CD4-positive, alpha-beta T cell treated with Interleukin-10 for 1 hour (primary cell): ENCODE data around the gene PCYT1A.
A peak's percentile ranks its signal among the peaks of the same experiment; 100 is the strongest.
"Not testable (repeated sequence)": the region's sequence is repeated elsewhere in the genome, so short reads cannot be mapped to it uniquely, and the experiment has no call there.

Source experiments
- DNase-seq: peaks from one replicate; pipeline ENCODE4 v3.0.0-alpha.2; 2020

PCYT1A gene

DNA sequence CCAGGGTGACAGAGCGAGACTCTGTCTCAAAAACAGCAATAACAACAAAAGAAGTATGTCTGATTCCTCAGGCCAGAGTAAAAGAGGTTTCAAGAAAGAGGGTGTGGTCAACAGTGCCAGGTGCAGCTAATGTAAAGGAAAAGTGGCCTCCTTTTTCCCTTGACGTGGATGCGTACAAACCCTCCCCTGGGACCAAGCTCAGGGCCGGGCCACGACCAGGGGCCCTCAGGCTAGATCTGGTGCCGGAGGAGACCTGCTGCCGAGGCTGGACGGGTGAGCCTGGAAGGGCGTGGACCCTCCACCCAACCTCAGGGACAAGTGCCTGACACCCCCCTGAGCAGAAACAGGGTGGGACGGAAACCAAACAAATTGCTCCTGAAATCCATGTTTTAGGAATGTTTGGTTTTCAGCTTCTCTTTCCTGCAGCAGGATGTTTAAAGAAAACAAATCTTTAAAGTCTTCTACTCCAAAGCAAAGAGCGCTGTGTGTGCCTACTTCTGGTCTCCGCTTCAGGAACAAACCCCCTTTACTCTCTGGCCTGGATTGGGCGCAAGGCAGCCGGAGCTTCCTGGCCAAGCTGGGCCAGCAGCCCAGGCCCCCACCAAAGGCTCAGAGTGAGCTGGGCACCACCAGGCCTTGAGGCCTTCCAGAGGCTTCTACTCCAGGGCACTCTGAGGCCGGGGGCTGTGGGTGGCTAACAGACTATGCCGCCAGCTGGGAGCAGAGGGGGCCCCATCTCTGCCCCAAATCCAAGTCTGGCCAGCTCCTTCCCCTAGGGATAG is 97.8 kb downstream of the PCYT1A start:
- DNase-seq: no peak

DNA sequence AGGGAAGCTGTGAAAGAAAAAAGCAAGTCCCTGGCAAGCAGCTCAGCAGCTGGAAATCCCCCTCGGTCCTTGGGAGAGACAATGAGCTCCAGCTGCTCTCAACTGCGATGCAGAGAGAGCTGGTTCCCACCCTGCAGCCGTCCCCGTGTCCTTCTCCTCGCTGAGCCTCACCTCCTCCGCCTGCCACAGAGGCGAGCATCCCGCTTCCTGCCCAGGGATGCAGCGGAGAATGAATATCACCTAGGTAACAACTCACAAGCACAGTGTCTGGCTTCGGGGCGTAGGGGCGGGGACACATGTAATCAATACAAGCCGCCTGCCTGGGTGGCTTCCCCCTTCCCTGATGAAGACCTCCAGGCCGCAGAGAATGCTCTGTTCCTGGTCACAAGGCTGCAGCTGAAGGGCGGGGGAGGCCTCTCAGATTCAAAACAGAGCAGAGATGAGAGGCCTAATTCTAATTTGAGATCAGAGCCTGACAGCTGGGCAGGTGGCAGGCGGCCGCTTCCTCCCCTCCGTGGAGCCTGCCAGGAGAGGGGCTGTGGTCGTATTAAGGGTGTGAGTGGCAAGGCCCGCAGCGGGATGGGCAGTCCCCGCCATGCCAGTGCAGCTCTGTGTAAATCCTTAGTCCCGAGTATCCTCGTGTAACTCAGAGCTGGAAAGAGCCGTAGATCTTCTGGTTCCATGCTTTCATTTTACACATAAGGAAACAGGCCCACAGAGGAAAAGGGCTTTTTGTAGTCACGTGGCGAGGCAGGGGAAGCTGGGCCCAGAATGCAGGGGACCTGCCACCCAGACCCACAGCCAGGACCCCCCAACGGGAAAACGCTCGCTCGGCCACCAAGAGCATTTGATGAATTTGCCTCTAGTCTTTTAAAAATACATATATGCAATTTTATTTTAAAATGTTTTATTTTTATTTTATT is 100.6 kb downstream of the PCYT1A start:
- DNase-seq: peak; percentile 44

- no peak for DNase-seq
Observed at GRCh38 chr3:196184881-196185280, 102.6 kb downstream of the PCYT1A start.

- not testable (repeated sequence) for DNase-seq
Observed at GRCh38 chr3:196184169-196184432, 103.4 kb downstream of the PCYT1A start.

DNA sequence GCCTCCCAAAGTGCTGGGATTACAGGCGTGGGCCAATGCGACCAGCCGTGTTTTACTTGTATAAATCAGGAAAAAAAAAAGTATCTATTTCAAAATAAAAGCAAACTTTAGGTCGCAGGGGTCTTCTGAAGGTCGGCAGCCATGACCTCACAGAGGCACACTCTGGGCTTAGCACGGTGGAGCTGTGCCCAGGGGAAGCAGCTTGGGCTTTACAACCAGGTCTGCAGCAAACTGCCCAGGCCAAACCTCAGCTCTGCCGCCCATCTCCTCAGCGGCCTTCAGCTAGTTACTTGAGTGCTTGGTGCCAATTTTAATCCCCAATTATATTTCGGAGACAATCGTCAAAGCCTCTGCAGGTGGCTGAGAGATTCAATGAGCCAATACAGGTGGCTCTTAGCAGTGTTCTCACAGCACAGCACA is 106.4 kb downstream of the PCYT1A start:
- DNase-seq: no peak

DNA sequence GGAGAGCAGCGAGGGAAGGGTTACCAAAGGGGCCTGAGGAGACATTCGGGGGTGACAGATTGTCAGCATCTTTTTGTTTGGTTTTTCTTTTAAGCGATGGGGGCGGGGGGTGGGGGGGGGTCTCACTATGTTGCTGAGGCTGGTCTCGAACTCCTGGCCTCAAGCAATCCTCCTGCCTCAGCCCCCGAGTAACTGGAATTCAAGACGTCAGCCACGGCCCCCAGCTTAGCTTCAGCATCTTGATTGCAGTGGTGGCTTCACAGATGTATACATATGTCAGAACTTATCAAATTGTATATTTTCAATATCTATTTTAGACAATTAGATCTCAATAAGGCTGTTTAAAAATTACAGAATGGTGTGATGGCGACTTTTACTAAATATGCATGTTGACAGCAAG is 107.2 kb downstream of the PCYT1A start:
- DNase-seq: no peak
